ENCODE data around the gene SUMO4.

DNA sequence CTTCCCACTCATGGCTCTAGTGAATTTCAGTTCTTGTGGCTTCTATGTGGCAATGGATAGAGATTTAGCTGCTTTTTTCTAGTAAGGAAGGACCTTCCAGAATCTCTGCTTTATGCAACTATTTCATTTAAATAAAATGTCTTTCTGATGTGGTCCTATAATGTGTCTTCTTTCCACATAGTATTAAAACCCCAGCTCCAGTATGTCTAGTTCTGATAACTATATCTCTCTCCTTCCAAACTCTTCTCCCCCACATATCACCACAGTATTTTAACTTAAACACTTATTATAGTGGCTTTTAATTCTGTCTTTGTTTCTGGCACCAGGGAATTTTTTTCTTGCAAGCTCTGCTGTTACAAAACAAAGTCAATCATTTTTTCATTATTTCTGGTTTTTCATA lies 40.6 kb upstream of the SUMO4 start:
- TF ChIP-seq, protein P1, sequence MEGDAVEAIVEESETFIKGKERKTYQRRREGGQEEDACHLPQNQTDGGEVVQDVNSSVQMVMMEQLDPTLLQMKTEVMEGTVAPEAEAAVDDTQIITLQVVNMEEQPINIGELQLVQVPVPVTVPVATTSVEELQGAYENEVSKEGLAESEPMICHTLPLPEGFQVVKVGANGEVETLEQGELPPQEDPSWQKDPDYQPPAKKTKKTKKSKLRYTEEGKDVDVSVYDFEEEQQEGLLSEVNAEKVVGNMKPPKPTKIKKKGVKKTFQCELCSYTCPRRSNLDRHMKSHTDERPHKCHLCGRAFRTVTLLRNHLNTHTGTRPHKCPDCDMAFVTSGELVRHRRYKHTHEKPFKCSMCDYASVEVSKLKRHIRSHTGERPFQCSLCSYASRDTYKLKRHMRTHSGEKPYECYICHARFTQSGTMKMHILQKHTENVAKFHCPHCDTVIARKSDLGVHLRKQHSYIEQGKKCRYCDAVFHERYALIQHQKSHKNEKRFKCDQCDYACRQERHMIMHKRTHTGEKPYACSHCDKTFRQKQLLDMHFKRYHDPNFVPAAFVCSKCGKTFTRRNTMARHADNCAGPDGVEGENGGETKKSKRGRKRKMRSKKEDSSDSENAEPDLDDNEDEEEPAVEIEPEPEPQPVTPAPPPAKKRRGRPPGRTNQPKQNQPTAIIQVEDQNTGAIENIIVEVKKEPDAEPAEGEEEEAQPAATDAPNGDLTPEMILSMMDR (IDR thresholded peaks at IDR 0.05): no peak
- TF ChIP-seq EZH2 (IDR thresholded peaks at IDR 0.05): no peak
- TF ChIP-seq EZH2phosphoT487 (IDR thresholded peaks at IDR 0.05): no peak

Data from neural progenitor cell (in vitro differentiated cells).